Neural cell (in vitro differentiated cells): Measurements from ENCODE around the gene TBC1D8.

Experiments used
- EP300 ChIP-seq: fragments of 450-650 bp; conservative IDR thresholded peaks from 2 replicates; pipeline ENCODE4 v1.6.1; 2014; ENCODE audit warnings: antibody characterized with exemption, mild to moderate bottlenecking, moderate library complexity; ENCODE audit not compliant: poor library complexity, severe bottlenecking
- EZH2 ChIP-seq: fragments of 200-600, 300-800 bp; shearing (Covaris generic), sonication (generic); IDR thresholded peaks from 2 replicates; pipeline ENCODE4 v1.6.1; 2014; ENCODE audit warnings: antibody characterized with exemption, low read length, borderline replicate concordance, mild to moderate bottlenecking; ENCODE audit not compliant: insufficient read depth, poor library complexity, severe bottlenecking
- POLR2AphosphoS5 ChIP-seq: IDR thresholded peaks from 2 replicates; pipeline ENCODE4 v1.6.1; 2012
- RAD21 ChIP-seq: fragments of 450-650 bp; conservative IDR thresholded peaks from 2 replicates; pipeline ENCODE4 v1.6.1; 2014; ENCODE audit warnings: antibody characterized with exemption, mild to moderate bottlenecking, moderate library complexity
- SMC3 ChIP-seq: fragments of 450-650 bp; conservative IDR thresholded peaks from 2 replicates; pipeline ENCODE4 v1.6.1; 2014; ENCODE audit warnings: antibody characterized with exemption, mild to moderate bottlenecking, moderate library complexity; ENCODE audit not compliant: poor library complexity
- TF ChIP-seq, protein P1 (sequence below): IDR thresholded peaks from 2 replicates; pipeline ENCODE4 v1.6.1; 2012; ENCODE audit warnings: borderline replicate concordance
- TF ChIP-seq, protein P2 (sequence below): fragments of 450-650 bp; IDR thresholded peaks from 2 replicates; pipeline ENCODE4 v1.5.1; 2014; ENCODE audit warnings: antibody characterized with exemption, mild to moderate bottlenecking, moderate library complexity; ENCODE audit not compliant: poor library complexity, severe bottlenecking

- TF ChIP-seq, protein P1, sequence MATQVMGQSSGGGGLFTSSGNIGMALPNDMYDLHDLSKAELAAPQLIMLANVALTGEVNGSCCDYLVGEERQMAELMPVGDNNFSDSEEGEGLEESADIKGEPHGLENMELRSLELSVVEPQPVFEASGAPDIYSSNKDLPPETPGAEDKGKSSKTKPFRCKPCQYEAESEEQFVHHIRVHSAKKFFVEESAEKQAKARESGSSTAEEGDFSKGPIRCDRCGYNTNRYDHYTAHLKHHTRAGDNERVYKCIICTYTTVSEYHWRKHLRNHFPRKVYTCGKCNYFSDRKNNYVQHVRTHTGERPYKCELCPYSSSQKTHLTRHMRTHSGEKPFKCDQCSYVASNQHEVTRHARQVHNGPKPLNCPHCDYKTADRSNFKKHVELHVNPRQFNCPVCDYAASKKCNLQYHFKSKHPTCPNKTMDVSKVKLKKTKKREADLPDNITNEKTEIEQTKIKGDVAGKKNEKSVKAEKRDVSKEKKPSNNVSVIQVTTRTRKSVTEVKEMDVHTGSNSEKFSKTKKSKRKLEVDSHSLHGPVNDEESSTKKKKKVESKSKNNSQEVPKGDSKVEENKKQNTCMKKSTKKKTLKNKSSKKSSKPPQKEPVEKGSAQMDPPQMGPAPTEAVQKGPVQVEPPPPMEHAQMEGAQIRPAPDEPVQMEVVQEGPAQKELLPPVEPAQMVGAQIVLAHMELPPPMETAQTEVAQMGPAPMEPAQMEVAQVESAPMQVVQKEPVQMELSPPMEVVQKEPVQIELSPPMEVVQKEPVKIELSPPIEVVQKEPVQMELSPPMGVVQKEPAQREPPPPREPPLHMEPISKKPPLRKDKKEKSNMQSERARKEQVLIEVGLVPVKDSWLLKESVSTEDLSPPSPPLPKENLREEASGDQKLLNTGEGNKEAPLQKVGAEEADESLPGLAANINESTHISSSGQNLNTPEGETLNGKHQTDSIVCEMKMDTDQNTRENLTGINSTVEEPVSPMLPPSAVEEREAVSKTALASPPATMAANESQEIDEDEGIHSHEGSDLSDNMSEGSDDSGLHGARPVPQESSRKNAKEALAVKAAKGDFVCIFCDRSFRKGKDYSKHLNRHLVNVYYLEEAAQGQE: no peak
- TF ChIP-seq EP300 (no peak), EZH2 (no peak), RAD21 (no peak), SMC3 (no peak), POLR2AphosphoS5 (no peak)
- TF ChIP-seq, protein P2, sequence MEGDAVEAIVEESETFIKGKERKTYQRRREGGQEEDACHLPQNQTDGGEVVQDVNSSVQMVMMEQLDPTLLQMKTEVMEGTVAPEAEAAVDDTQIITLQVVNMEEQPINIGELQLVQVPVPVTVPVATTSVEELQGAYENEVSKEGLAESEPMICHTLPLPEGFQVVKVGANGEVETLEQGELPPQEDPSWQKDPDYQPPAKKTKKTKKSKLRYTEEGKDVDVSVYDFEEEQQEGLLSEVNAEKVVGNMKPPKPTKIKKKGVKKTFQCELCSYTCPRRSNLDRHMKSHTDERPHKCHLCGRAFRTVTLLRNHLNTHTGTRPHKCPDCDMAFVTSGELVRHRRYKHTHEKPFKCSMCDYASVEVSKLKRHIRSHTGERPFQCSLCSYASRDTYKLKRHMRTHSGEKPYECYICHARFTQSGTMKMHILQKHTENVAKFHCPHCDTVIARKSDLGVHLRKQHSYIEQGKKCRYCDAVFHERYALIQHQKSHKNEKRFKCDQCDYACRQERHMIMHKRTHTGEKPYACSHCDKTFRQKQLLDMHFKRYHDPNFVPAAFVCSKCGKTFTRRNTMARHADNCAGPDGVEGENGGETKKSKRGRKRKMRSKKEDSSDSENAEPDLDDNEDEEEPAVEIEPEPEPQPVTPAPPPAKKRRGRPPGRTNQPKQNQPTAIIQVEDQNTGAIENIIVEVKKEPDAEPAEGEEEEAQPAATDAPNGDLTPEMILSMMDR: no peak
These were observed 33.9 kb upstream of the TBC1D8 start for GRCh38 chr2:101185085-101185484.
